Left forelimb (tissue), 1 donor: ENCODE measurements around the gene STXBP6.

Source experiments
- DNase-seq: peaks from one replicate; pipeline ENCODE4 v3.0.0-alpha.2; 2018; ENCODE audit warnings: low spot score

Gene STXBP6

DNA sequence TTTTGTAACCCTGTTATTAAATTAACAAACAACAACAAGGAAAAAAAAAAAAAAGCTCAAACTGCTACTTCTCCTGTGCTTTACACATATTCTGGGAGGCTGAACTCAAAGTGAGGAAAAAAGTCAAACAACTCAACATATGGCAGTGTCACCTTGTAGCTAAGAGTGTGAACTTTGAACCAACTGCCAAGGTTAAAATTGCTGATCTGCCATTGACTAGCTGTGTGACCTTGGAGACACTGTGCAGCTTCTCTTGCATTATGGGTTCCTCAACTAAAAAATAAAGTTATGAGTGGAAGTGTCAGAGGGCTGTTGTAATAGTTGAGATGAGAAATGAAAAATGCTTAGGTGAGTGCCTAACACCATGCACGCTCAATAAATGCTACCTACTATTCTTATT, 34.2 kb downstream of the STXBP6 start:
- no peak for DNase-seq

DNA sequence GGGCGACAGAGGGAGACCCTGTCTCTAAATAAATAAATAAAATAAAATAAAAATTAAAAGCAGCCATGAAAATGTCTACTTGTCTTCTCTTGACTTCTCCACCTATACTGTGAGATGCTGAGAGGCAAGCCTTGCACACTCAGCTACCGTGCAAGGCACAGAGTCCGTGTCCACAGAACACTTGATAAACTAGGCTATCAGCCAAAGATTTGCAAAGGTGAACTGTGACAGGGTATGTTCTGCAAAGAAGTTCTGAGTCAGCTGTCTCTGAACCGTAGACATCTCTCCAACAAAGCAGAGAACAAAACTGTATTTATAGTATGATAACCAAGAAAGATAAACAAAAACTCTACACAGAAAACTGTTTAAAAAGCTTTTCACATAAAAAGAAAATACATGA, 35.5 kb downstream of the STXBP6 start:
- no peak for DNase-seq

- no peak for DNase-seq
Observed at GRCh38 chr14:25011095-25011494, 38.9 kb downstream of the STXBP6 start.

DNA sequence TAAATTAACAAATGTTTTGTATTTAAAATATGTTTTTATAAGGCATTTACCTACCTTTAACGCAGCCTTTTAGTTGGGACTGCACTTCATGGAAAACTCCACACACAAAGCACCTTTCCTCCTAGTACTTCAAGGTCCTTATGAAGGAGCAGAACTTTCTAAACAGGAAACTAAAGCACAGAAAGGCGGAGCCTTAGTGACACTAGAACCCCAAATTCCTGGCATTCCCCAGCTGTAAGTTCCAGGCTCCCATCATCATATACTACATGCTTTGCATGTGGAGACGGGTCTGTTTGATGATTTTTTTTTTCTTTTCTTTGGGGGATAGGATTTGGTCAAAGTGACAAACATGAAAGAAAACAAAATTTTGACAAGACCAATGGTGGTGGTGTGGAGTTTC, 39.5 kb downstream of the STXBP6 start:
- no peak for DNase-seq

DNA sequence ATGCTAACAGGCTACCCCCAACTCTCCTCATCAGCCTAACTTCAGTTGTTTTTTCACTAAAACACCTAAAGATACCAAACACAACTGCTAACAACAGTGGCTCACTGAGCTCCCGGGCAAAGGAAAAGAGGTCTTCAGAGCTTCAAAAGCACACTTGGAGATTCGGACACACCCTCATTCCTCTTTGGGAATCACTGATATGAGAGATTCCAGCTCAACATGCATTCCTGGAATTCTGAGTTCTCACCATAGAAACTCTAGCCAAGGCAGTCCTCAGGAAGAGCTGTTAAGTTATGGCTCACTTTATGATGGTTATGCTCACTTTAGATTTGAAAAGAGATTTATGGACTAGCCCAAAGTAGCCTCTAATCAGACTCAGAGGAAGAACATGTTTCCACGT, 40.1 kb downstream of the STXBP6 start:
- no peak for DNase-seq

DNA sequence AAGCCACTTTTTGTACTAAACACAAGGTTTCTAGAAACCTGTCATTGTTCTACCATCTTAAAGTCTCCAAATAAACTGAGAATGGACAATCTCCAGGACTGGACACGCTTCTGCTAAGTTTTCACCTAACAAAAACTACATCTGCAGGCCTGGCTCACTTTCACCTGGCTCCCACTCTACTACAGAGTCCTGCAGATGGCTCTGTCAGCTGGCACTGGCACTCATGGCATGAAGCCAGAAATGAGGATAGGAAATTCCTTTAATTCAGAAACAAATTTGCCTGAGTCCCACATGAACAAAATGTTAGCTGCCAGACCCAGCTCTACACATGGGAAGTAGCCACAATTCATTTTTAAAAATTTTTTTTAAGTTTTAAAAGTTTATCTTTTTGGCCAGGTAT, 42.1 kb downstream of the STXBP6 start:
- DNase-seq: no peak

DNA sequence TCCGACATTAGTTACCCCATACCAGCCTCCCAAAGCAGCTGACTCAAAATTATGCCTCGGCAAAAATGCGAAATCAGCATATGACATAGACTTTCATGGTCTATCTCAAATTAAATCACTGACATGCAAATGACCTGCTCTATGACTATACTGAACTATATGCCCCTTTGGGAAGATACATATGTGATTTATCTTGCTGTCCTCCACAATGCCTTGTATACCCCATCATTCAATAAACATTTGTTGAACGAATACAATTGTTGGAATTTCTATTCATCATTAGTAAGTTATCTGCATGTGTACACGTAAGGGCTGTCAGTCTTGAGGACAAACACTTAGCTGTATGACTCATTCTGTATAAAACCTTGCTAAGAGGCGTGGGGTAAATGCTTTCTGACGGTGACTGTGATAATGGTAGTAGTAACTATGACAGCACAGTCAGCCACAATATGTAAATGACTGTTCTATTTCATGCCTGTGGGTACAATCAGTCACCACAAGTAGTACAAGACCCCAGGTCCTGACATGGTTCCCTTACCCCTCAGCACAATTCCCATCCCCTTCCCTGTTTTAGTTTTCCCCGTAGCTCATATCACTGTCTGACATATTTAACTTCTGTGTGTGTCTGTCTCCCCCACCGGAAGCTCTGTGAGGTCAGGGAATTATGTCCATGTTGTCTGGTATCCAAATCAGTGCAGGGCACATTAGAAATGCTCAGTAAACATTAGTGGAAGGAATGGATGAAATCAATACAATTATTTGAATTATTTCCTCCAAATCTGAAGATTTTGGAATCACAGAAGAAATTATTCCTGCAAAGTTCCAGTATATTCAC, 42.8 kb downstream of the STXBP6 start:
- no peak for DNase-seq

DNA sequence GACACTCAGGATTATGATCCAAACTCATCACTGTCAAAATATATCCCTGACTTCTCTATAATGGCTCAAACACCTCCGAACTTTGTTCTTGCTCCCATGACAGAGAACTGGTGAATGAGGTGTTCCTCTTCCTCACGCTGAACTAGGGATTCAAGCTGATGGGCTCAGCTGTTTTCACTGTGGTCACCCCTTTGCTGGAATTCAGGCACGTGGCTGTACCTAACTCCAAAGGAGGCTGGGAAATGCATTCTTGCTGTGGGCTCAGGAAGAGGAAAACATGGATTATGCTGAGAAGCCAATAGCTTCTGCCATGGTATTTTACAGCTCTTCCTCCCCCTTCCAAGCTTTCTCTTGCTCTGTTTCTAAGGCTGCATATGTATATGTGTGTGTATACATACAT, 43.9 kb downstream of the STXBP6 start:
- no peak for DNase-seq

DNA sequence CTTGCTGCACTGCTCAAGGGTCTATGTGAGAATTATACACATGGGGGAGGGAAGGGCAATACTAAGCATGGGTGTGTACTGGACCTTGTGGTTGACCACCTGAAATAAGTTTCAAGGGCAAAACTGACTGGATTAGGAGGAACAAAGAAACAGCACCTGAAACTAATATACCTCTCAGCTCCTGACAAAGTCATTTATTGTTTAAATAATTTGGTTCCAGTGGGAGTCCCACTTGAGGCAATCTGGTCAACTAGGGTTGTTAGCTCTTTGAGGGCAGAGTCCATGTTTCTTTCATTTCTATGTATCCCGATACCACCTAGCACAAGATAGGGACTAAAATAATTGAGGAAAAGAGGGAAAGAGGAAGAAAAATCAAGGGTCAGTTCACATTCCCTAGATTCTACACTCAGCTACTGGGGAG, 45.5 kb downstream of the STXBP6 start:
- no peak for DNase-seq

DNA sequence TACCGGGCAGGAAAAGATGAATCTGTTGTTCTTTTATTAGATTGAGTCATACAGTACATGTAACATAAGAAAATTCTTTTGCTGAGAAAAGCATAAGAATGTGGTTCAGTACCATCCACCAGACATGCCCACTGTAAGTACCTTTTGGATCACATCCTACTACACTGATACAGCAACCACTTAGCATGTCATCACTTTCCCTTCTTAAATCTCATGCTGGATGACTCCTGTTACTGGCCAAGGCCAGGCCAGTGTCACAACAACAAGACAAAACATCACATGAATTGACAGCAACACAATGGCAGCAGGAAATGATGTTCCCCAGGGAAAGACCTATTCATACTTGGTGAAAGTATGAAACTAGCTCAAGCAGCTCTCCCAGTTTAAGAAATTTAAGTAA, 46.4 kb downstream of the STXBP6 start:
- DNase-seq: no peak

DNA sequence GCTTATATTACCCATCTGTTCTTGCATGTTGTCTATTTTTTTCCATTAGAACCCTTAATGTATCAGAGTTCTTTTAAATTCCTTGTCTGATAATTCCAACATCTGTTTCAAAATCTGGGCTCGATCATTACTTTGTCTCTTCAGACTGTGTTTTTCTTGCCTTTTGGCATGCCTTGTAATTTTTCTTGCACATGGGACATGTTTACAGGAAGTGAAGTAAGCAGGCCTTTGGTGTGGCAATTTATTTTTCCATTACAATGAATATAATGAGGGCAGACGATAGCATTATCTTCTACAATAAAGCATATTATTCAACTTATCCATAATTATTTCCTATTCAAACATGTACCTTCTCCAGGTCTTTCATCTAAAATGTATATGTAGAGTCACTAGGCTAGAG, 48.3 kb downstream of the STXBP6 start:
- no peak for DNase-seq

- no peak for DNase-seq
Observed at GRCh38 chr14:25001156-25001555, 48.8 kb downstream of the STXBP6 start.

DNA sequence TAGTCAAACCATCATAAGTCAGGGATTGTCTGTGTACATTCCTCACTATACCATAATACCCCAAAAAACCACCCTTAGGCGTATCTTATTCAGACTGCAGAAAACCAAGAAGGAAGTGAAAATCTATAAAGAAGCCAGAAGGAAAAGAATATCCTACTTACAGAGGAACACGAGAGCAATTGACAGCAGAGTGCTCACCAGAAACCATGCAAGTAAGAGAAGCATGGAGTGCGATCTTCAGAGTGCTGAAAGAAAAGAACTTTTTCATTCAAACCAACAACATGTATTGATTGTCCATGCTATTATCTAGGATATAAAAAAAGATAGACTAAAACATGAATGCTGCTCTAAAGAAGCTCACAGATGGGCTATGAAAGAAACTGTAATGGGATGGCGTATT, 50.8 kb downstream of the STXBP6 start:
- no peak for DNase-seq

DNA sequence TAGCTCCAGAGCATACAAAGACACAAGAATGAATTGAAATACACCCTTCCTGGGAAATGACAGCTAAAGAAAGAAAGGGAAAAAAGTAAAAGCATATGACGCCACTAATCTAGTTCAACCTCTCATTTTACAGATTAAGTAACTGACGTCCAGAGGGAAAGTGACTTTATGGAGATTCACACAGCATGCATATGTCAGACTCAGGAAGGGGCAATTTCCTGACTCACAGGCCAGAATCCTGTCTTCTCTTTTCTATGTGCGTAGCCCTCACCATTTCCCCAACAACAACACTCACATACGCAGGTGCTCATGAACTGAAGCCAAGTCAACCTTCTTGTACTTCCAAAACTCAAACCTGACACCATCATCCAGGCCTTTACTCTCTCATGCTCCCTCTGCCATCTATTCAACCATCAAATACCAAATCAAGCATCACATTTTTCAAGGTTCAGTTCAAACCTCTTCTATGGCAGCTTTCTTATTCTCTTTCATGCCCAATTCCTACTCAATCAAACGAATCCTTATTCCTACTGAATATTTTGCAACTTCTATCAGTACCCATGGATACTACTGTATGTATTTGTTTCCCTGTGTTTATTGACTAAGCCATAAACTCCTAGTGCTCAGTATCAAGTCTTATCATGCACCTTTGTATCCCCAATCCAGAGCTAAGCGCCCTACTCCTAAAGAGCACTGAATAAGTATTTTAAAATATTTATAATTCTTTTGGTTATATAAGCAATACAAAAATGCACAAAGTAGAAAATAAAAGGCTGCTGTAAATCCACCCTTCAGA, 52.8 kb downstream of the STXBP6 start:
- no peak for DNase-seq

GRCh38 chr14:24995016-24995415, 54.9 kb downstream of the STXBP6 start:
- DNase-seq: no peak

DNA sequence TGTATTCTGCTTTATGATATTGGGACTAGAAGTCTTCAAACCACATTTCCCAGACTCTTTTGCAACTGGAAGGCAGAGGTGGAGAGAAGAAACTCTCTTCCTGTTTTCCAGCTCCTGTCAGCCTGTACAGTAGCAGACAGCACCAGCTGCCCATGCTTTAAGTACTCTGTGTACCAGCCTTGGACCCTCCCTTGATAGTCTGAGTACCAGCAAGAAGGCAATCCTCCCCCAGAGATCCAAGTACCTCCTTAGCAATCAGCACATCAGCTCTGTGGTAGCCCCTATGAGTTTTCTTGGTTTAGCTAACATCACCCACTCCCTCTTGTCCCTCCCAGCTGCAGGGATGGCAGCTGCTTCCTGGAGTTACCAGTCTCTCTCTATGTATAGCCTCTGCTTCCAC, 56.3 kb downstream of the STXBP6 start:
- no peak for DNase-seq

DNA sequence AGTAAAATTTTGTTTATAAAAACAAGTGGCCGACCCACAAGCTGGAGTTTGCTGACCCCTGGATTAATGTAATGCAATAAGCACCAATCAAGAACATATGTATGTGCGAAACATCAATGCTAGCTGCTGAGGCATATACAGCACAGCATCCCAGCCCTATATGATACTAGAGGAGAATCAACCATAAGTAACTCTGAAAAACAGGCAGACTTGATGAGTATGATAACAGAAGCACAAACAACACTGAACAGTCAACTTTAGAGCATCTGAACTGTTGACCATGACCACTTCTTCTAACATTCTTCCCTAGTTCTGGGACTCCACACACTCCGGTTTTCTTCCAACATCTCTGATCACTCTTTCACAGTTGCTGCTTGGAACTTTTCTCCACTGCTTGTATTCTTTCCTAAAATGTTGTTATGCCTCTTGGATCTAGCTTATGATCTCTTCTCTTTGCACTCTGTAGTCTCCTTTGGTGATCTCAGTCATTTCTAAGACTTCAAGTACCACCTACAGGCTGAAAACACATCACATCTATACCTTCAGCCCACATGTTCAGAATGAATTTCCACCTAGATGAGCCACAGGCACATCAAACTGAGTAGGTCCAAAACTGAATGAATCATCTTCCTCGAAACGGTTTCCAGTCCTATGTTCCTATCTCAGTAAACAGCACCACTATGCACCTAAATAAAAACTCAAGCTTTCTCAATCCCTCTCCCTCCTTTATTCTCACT, 57.2 kb downstream of the STXBP6 start:
- DNase-seq: no peak

GRCh38 chr14:24991821-24992220, 58.1 kb downstream of the STXBP6 start:
- no peak for DNase-seq

- no peak for DNase-seq
Observed at GRCh38 chr14:24991288-24991687, 58.7 kb downstream of the STXBP6 start.

DNA sequence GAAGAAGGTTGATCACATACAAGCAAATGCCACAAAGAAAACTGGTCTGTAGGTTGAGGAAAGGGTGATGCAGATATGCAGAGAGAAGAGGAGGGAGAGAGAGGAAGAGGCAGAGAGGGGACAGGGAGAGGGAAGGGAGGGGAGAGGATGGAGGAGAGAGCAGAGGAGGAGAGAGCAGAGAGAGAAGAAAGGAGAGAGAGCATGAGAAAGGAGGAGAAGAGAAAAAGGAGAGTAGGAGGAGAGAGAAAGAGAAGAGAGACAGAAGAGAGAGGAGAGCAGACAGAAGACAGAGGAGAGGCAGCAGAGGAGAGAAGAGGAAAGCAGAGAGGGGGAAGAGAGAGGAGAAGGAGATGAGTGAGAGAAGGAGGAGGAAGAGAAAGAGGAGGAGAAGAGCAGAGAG, 59.2 kb downstream of the STXBP6 start:
- DNase-seq: no peak

DNA sequence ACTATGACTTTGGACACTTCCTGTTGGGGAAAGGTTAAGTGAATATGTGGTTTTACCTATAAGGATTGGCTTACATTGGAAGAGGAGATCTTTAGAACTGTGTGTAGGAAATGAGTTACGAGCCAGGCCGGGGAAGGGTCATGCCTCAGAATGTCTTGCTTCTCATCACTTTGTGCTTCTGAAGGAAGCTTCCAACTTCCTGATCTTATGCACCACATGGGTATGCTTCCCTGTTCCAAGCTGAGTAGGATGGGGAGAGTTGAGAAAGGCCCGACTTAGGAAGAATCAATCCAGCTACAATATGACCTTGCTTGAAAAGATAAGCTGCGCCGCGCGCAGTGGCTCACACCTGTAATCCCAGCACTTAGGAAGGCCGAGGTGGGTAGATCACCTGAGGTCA, 59.9 kb downstream of the STXBP6 start:
- DNase-seq: no peak

DNA sequence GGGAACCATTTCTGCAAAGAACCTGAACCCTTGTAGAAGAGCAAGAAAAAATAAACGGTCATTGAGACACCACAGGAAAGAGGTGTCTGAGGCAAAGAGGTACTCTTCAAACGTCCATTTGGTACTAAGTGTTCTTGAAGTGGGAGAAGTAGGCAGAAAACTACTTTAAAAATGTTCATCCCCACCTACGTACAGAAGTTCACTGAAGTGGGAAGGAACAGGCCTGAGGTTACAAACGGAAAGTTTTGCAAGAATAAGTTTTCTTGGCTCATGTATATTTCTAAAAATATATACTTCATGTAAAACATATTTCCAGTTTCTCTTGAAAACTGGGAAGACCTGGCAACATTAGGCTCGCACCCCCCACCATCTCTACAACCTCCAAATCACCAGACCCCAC, 61.2 kb downstream of the STXBP6 start:
- DNase-seq: no peak
